GM12878 (cell line): Measurements from ENCODE around the gene NOP53.

Experiments
- BACH1 ChIP-seq: fragments of 450-650 bp; IDR thresholded peaks from 2 replicates; pipeline ENCODE4 v1.6.1; 2017; ENCODE audit warnings: mild to moderate bottlenecking, borderline replicate concordance
- BRCA1 ChIP-seq: IDR thresholded peaks from 2 replicates; pipeline ENCODE4 v1.6.1; 2011; ENCODE audit warnings: low read depth, low read length, improper control_type of control experiment
- CTCF ChIP-seq, 3 experiments: IDR thresholded peaks in 2 of 3; conservative IDR thresholded peaks in 1 of 3; 2 replicates each; pipeline ENCODE4 v1.5.1; 2011; ENCODE audit warnings: low read depth in 3 of 3, low read length in 3 of 3, mild to moderate bottlenecking in 3 of 3, control low read depth in 2 of 3, moderate library complexity in 2 of 3, inconsistent platforms in 1 of 3, mixed read lengths in 1 of 3; ENCODE audit not compliant: control insufficient read depth in 2 of 3, insufficient read depth in 1 of 3; ENCODE audit errors: extremely low read depth in 1 of 3
- EP300 ChIP-seq, 2 experiments: fragments of 150-350 bp in 1 of 2; IDR thresholded peaks; 2 replicates each; pipeline ENCODE4 v1.6.1; 2011 to 2012; ENCODE audit warnings: low read depth in 2 of 2, low read length in 2 of 2, borderline replicate concordance in 1 of 2, improper control_type of control experiment in 1 of 2, inconsistent platforms in 1 of 2; ENCODE audit not compliant: control insufficient read depth in 1 of 2
- MAX ChIP-seq: IDR thresholded peaks from 2 replicates; pipeline ENCODE4 v1.6.1; 2012; ENCODE audit warnings: low read depth, low read length, improper control_type of control experiment
- MXI1 ChIP-seq: fragments of 150-350 bp; IDR thresholded peaks from 2 replicates; pipeline ENCODE4 v1.6.1; 2011; ENCODE audit warnings: low read depth, mild to moderate bottlenecking, inconsistent platforms, low read length, improper control_type of control experiment
- YY1 ChIP-seq: IDR thresholded peaks from 2 replicates; pipeline ENCODE4 v1.6.1; 2011; ENCODE audit warnings: low read depth, mild to moderate bottlenecking, low read length

GRCh38 chr19:47750752-47751151, 5.4 kb downstream of the NOP53 start:
- TF ChIP-seq CTCF (IDR thresholded peaks at IDR 0.05 in 2 of 3, conservative IDR thresholded peaks at IDR 0.05 in 1 of 3; ENCODE audit: control insufficient read depth in 2 of 3, extremely low read depth in 1 of 3, insufficient read depth in 1 of 3, low read depth in 3 of 3, low read length in 3 of 3) (no peak), MAX (no peak), YY1 (no peak), BACH1 (no peak), MXI1 (no peak), BRCA1 (no peak), EP300 (IDR thresholded peaks at IDR 0.05; ENCODE audit: borderline replicate concordance in 1 of 2, control insufficient read depth in 1 of 2, low read depth in 2 of 2, low read length in 2 of 2) (no peak)
